Activated T-cell treated with anti-CD3 and anti-CD28 coated beads, Interleukin-2, amount 50 U/mL, for 48 hours (primary cell): ENCODE measurements around the gene KIAA1614.
"Not testable (repeated sequence)": the region's sequence is repeated elsewhere in the genome, so short reads cannot be mapped to it uniquely, and the experiment has no call there.

Experiments used
- DNase-seq, 2 experiments: peaks; one replicate each; pipeline ENCODE4 v3.0.0-alpha.2; 2020

Gene KIAA1614

GRCh38 chr1:180945551-180945950 is 32.9 kb downstream of the KIAA1614 start:
- DNase-seq = no peak

GRCh38 chr1:180946056-180946455 is 33.4 kb downstream of the KIAA1614 start:
- no peak for DNase-seq

DNA sequence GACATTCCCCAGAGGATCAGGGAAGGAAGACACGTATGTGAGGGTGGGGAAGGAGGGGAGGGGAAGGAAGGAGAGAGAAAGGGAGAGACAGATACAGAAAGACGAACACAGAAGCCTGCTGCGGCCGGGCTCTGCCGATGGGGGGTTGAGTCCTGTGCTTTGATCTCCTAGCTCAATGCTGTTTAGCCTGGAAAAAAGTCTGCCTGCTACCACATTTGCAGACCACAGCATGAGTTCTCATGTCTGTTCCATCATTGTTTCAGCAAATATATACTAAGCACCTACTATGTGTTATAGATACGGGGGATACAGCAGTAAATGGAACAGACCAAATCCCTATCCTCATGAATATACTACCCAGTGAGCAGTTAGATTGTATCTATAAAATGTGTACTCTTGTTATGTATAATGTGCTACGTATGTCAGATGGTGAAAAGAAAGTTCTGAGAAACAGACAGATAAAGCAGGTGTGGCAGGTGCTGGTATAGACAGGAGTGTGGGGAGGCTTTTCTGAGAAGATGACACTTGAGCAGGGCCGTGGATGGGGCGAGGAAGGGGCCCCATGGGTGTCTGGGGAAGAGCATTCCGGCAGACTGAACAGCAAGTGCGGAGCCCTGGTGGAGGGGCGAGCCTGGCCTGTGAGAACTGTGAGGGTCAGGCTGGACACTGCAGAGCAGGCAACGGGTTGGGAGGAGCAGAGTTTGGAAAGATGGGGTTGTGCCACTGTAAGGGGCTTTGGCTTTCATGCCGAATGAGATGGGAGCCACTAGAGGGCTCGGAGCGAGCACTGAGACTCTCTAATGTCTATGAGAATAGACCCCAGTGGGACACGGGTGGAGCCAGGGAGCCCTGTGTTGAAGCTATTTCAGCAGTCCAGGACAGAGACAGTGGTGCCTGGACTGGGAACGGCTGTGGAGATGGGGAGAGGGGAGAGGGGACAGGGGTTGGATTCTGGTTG is 34.1 kb downstream of the KIAA1614 start:
- DNase-seq = no peak

DNA sequence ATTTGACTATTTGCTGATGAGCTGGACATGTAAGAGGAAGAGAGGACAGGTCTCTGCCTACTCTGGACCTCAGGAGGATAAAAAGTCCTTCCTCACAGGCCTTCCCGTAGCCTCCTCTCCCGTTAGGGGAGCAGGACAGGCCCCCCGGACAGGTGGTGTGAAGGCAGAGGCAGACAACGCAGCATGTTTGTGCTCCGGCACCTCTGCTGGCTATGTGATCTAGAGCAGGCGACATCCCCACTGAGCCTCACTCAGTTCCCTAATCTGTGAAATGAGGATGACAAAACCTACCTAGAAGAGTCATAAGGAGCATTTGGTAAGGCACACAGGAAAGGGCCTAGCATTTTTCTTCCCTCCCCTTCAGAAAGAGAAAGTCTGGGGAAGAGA is 34.8 kb downstream of the KIAA1614 start:
- DNase-seq = no peak

- DNase-seq = no peak
Observed at GRCh38 chr1:180947901-180948640, 35.4 kb downstream of the KIAA1614 start.

GRCh38 chr1:180948641-180949615 is 36.2 kb downstream of the KIAA1614 start:
- no peak for DNase-seq

DNA sequence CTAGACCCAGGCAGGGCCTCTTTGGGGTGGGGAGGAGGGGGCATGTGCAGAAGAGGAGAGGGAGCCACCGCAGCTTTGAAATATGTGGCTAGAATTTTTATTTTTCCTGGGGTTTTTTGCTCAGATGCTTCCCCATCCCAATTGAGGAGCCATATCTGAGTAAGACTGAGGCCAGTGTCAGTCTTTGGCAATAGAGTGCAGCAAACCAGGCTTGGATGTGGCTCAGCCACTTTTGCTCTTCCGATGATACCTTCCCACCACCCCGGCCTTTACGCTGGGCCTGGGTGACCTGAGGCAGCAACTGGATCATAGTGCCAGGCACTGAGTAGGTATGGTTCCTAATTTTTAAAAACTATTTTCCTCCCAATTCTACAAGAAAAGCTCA is 36.9 kb downstream of the KIAA1614 start:
- DNase-seq = no peak

DNA sequence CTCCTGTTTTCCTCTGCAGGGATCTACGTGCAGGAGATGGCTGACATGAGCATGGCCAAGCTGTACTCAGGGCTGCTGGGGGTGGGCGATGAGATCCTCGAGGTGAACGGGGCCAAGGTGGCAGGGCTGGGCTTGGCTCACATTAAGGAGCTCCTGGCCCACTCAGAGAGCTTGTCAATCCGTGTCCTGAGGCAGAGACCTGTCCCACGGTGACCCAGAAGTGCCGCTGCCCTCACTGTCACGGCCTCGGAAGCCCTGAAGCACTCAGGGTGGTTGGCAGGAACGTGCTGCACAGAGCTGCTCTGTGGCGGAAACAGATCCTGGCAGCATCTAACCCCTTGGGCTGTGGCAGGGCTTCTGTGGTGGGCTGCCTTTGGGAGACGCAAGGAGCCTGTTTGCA is 37.6 kb downstream of the KIAA1614 start:
- DNase-seq = no peak

DNA sequence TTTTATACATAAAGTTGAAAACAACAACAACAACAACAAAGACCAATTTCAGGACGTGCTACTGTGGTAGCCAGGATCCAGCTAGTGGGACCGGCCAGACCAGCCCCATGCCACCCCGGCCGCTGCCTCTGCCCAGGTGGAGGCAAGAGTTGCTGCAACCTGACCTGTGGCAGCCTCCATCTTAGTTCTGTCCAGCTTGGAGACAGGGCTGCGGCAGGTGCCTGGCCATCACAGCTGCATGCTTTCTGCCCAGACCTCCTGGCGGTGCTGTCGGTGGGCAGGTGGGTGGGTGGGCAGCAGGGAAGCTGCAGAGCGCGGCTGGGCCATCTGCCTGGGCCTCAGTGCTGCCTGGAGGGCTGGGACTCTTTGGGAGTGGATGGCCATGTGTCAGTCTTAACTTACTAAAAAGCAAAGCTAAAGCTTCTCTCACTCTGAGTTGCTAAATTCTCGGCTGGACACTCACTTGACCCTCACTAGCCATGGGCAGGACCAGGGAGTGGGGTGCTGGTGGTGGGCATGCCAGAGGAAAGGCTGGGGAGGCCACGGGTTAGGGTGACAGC is 38.6 kb downstream of the KIAA1614 start:
- no peak for DNase-seq

DNA sequence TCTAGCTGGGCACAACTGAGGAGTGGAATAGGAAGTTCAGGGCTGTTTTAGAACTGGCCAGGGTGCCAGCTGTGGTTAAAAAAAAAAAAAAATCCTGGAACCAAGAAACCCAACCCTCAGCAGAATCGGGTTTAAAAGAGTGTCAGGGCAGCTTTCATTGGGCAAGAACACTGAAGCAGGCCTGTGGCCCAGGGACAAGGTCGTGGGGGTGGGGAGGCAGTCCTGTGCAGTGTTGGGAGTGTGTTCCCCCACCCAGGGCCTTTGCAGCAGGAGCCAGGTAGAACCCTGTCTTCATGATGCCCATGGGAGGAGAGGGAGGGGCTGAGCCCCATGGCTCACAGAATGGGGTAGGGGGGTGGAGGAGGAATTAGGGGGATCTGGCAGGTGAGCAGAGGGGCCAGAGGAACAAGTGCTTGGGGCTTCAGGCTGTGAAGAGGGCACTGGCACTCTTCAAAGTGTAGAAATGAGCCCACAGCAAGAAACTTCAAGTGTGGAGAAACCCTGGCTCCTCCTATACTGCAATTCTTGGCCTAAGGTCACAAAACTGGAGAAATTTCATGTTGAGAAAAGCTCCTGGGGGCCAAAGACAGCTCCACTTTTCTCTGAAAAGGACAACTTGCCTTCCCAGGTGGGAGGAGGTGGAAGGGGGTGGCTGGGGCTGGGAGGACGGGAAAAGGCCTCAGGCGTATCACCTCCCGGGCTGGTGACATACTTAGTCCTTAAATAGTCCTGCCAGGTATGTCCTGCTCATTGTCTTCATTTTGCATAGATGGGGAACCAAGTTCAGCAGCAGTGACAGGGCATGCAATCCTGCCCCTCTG is 39.3 kb downstream of the KIAA1614 start:
- no peak for DNase-seq

DNA sequence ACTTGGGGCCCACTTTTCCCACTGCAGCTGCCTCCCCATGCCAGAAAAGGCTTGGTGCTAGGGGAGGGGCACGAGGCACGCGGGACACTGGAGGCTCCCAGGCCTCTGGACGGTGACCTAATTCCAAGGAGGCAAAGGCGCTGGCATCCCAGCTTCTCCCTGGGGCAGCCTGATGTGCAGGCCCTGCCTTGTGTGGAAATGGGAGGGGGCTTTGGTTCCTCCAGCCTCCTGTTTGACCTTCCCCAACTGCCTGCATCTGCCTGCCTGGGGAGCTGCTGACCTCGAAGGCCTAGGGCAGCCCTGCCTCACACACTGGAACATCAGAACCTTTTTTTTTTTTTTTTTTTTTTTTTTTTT is 39.9 kb downstream of the KIAA1614 start:
- no peak for DNase-seq

DNA sequence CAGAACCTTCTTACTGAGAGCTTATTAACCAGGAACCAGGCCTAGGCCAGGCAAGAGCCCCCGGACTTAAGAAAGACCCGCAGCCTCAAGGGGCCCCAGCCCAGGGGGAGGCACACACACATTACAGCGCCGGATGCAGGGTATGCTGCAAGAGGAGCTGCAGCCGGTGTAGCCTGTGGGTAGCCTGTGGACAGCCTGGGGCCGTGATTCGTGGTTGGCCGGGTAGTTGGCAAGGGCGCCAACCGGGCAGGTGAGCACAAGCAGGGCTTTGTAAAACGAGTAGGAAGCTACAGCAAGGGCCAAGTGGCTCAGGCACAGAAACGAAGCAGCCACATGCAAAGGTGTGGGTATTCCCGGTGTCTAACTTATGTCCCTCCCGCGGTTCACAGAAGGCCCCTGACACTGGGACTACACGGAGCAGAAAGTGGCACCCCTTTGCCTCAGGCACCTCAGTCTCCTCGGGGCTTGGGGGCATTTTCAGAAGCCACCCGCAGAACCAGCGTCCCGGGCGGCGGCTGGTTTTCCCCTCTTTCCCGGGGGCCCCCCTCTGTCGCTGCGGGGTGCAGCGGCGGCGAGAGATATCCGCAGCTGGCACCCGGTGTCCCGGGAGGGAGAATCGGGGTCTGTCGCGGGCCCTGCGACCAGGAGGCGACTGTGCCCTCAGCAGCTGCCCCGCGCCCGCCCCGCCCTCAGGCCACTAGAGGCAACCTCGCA is 40.8 kb downstream of the KIAA1614 start:
- DNase-seq = peak; percentile 34 to 41

GRCh38 chr1:180954005-180954800 is 41.5 kb downstream of the KIAA1614 start:
- peak; percentile 72 to 79 for DNase-seq

GRCh38 chr1:180954801-180955165 is 42.1 kb downstream of the KIAA1614 start:
- DNase-seq = no peak

- DNase-seq = no peak
Observed at GRCh38 chr1:180956028-180956640, 43.4 kb downstream of the KIAA1614 start.

- not testable (repeated sequence) for DNase-seq
Observed at GRCh38 chr1:180959620-180960019, 46.9 kb downstream of the KIAA1614 start.

DNA sequence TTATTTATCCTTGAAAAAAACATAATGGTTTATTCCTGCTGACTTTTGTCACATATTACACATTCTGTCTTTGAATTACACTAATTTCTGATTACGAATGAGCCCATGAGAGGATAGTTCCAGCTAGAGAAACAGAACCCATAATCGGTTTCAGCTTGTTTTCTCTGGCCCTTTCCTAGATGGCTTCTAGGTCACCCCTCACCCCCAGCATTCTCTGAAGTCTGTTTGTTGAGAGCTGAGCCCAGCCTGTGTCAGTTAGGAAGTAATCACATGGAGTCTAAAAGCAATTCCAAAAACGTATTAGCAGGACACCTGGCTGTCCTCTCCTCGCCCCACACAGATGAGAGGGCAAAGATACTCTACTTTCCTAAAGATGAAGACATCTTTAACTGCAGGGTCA is 48.9 kb downstream of the KIAA1614 start:
- no peak for DNase-seq

DNA sequence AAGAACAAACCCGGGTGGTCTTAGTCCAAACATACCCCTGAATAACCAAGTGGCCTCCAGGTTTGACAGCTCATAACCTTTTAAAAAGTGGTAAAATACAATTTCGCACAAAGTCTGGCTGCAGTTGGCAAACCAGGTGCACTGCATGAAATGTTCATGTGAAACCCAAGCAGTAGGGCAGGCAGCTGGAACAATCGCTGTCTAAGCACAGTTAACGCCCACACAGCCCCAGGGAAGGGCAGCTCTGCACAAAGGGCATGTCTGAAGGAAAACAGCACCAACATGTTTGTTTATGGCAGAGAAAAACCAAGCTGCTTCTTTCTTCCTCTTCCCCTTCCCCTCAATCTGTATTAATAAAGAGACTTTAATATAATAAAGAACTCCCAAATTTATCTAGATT is 49.5 kb downstream of the KIAA1614 start:
- DNase-seq = no peak

DNA sequence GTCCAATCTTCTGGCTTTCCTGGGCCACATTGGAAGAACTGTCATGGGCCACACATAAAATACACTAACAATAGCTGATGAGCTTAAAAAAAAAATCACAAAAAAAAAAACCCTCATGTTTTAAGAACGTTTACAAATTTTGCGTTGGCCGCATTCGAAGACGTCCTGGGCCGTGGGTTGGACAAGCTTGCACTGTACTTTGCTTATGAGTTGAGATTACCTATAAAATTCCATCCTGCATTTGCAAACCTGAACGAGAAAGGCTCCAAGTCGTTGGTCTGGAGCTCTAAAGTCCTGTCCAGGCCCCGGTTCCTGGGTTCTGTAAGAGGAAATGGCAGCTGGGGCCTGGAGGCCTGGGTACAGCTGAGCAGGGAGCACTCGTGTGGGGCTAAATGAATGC is 51.4 kb downstream of the KIAA1614 start:
- no peak for DNase-seq

- no peak for DNase-seq
Observed at GRCh38 chr1:180964595-180964994, 51.9 kb downstream of the KIAA1614 start.
